ENCODE results near the gene BOLA1. TPM values are rescaled to one million over a fixed set of nuclear protein-coding genes. Genes with fewer than 3 reads are reported as not detected.
A peak's percentile ranks its signal among the peaks of the same experiment; 100 is the strongest.
"Not testable (repeated sequence)": the region's sequence is repeated elsewhere in the genome, so short reads cannot be mapped to it uniquely, and the experiment has no call there.

The BOLA1 gene
- total and polyA plus RNA-seq, 8 donors, result 11.4 to 20.1 (median 15.6) TPM

DNA sequence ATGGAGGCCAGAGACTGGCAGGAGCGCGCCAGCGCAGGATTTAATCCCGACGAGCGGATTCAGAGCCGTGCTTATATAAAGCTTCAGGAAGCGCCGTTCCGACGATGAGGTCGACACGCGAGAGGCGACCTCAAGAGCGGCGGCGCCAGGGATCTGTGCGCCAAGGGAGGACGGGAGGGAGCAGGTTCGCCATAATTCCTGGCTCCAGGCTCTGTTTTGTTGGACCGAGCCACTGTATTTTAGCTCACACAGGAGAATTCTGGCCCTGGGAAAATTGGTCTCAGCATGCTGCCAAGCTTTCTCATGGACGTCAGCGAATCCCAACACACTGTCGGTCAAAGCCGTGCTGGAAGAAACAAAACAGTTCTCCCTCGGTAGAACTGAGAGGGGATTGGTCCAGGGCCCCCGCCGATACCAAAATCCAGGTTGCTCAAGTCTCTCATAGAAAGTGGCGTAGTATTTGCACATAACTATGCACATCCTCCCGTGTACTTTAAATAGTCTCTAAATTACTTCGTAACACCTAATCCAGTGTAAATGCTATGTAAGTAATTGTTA is 37.8 kb upstream of the BOLA1 start:
- H3K9me3 ChIP-seq; H3K27me3 ChIP-seq; H3K4me1 ChIP-seq; intact Hi-C loops (cut with DNase I); DNase-seq; H3K27ac ChIP-seq; H3K36me3 ChIP-seq; H3K4me3 ChIP-seq: not testable (repeated sequence)
- peak; percentile 45 for ATAC-seq

- H3K27me3 ChIP-seq, result not testable (repeated sequence)
- peak; percentile 21 for ATAC-seq
Measured at GRCh38 chr1:149866887-149867286, 32.5 kb upstream of the BOLA1 start.

DNA sequence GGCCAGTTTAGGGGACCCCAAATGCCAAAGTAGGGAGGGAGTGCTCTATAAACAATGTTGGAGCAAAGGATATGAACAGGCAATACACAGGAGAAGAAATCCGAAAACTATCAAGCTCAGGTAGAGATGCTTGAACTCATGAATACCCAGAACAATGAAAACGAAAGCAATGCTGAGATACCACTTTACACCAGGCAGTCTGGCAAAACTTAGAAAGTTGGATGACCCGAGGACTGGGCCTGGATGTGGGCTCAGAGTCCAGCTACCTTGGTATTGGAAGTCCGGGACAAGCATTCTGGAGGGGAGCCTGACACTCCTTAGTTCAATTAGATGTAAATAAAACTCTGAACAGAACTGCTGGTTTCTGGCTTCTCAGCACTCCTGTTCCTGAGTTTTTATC is 26.3 kb upstream of the BOLA1 start:
- H3K4me1 ChIP-seq; intact Hi-C loops (cut with DNase I); H3K36me3 ChIP-seq; H3K4me3 ChIP-seq; DNase-seq; H3K27ac ChIP-seq; ATAC-seq; H3K9me3 ChIP-seq; H3K27me3 ChIP-seq: not testable (repeated sequence)

More at GRCh38 chr1:149866887-149867286, 32.5 kb upstream of the BOLA1 start:
- H3K27ac ChIP-seq; H3K4me1 ChIP-seq; H3K9me3 ChIP-seq; H3K36me3 ChIP-seq; DNase-seq; intact Hi-C loops (cut with DNase I); H3K4me3 ChIP-seq: not testable (repeated sequence)

DNA sequence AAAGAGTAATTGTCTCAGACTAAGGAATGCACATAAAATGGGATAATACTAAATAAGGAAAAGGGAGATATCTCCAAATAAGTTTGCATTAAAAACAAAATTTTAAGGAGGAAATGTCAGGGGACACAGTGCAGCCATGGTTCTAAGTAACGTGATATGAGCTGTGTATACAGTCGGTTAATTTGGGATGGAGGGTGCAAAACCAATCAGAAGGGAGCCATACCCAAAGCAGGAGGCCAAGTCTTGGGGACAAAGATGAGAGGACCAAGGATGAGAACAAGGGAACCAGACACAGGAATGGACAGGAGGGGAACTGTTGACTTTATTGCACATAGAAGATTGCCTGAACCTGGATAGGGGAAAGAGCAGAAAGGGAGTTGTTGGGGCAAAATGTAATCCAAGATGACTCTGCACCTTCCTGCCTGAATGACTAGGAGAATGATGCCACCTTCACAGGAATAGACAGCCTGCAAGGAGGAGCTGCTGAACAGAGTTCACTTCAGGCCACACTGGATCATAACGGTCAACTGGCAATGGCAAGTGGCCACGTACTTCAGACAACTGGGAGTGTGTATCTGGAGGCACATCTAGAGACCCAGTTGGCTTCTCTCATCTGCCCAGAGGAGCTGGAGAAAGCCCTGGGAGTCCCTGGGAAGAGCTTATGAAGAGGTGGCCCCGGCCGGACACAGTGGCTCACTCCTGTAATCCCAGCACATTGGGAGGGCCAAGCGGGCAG is 22.0 kb upstream of the BOLA1 start:
- no peaks in the 10 kb centered on the region for H3K36me3 ChIP-seq
- peak in 1 of 4 donors; percentile 31 for DNase-seq
- no peak for ATAC-seq
- no peaks in the 10 kb centered on the region for H3K9me3 ChIP-seq
- H3K4me3 ChIP-seq, result no peak overlapping the region
- intact Hi-C loops (cut with DNase I), result no loop called here
- no peak overlapping the region for H3K27ac ChIP-seq
- no peaks in the 10 kb centered on the region for H3K27me3 ChIP-seq
- TF ChIP-seq, protein P1, sequence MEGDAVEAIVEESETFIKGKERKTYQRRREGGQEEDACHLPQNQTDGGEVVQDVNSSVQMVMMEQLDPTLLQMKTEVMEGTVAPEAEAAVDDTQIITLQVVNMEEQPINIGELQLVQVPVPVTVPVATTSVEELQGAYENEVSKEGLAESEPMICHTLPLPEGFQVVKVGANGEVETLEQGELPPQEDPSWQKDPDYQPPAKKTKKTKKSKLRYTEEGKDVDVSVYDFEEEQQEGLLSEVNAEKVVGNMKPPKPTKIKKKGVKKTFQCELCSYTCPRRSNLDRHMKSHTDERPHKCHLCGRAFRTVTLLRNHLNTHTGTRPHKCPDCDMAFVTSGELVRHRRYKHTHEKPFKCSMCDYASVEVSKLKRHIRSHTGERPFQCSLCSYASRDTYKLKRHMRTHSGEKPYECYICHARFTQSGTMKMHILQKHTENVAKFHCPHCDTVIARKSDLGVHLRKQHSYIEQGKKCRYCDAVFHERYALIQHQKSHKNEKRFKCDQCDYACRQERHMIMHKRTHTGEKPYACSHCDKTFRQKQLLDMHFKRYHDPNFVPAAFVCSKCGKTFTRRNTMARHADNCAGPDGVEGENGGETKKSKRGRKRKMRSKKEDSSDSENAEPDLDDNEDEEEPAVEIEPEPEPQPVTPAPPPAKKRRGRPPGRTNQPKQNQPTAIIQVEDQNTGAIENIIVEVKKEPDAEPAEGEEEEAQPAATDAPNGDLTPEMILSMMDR (IDR thresholded peaks at IDR 0.05), result no peak
- no peaks in the 10 kb centered on the region for H3K4me1 ChIP-seq

DNA sequence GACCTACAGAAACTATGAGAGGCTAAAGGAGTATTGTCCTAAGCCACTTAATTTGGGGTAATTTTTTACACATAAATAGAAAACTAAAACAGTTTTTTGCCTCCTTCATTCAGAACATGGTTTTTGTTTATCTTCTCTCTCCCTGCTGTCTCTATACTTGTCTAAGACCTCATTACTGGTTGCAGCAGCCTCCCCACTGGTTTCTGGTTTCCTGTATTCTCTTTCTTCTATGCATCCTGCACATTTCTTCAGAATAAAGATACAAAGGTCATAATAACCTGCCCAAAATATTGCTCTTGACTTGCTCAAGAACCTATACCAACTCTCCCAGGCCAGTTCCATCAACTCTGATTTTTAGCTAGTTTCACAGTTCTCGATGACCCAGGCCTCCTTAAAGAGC is 19.8 kb upstream of the BOLA1 start:
- DNase-seq, result no peak
- Histone ChIP-seq H3K27ac (no peak overlapping the region), H3K4me3 (no peak overlapping the region), H3K36me3 (no peaks in the 10 kb centered on the region), H3K9me3 (no peaks in the 10 kb centered on the region), H3K27me3 (no peaks in the 10 kb centered on the region), H3K4me1 (peaks cover 1 to 12% of the 10 kb centered on the region in 2 donors)
- TF ChIP-seq, protein P1 (IDR thresholded peaks at IDR 0.05), result no peak
- intact Hi-C loops (cut with DNase I), result no loop called here
- no peak for ATAC-seq

- intact Hi-C loops (cut with DNase I), result no loop called here
- no peak for ATAC-seq
- TF ChIP-seq, protein P1 (IDR thresholded peaks at IDR 0.05), result no peak
Measured at GRCh38 chr1:149881876-149882275, 17.5 kb upstream of the BOLA1 start.

More at GRCh38 chr1:149881876-149882275, 17.5 kb upstream of the BOLA1 start:
- no peaks in the 10 kb centered on the region for H3K9me3 ChIP-seq
- no peak for DNase-seq
- H3K27ac ChIP-seq, result no peak overlapping the region
- peaks cover 4 to 20% of the 10 kb centered on the region in 2 donors for H3K4me1 ChIP-seq
- H3K27me3 ChIP-seq, result no peaks in the 10 kb centered on the region
- H3K36me3 ChIP-seq, result no peaks in the 10 kb centered on the region
- H3K4me3 ChIP-seq, result no peak overlapping the region

Measured in left lung (tissue), 10 donors.